Activated CD4-positive, alpha-beta T cell treated with anti-CD3 and anti-CD28 coated beads, Interleukin-2, amount 50 U/mL, for 1 hour (primary cell): ENCODE data around the gene STAG1.
"Not testable (repeated sequence)": the region's sequence is repeated elsewhere in the genome, so short reads cannot be mapped to it uniquely, and the experiment has no call there.

Experiments used
- DNase-seq: peaks from one replicate; pipeline ENCODE4 v3.0.0-alpha.2; 2020

The STAG1 gene

GRCh38 chr3:136752172-136752421 lies at the start of gene STAG1:
Gene STAG1, minus strand, starts transcription at chr3:136752378. Its CDS starts 121,480 bp downstream, at chr3:136630898.
- DNase-seq, result no peak

GRCh38 chr3:136801146-136801545 lies 49.0 kb upstream of the STAG1 start:
- DNase-seq, result not testable (repeated sequence)

GRCh38 chr3:136792556-136793330 lies 40.6 kb upstream of the STAG1 start:
- DNase-seq, result no peak

- DNase-seq, result no peak
Observed at GRCh38 chr3:136790786-136791185, 38.6 kb upstream of the STAG1 start.

GRCh38 chr3:136789976-136790375 lies 37.8 kb upstream of the STAG1 start:
- DNase-seq, result no peak

- no peak for DNase-seq
Observed at GRCh38 chr3:136788154-136788553, 36.0 kb upstream of the STAG1 start.

- peak; percentile 1 for DNase-seq
Observed at GRCh38 chr3:136787349-136787748, 35.2 kb upstream of the STAG1 start.

GRCh38 chr3:136783708-136784191 lies 31.6 kb upstream of the STAG1 start:
- no peak for DNase-seq

- DNase-seq, result no peak
Observed at GRCh38 chr3:136780741-136781140, 28.6 kb upstream of the STAG1 start.

GRCh38 chr3:136778865-136779264 lies 26.7 kb upstream of the STAG1 start:
- no peak for DNase-seq

GRCh38 chr3:136772709-136773108 lies 20.5 kb upstream of the STAG1 start:
- DNase-seq, result no peak

- not testable (repeated sequence) for DNase-seq
Observed at GRCh38 chr3:136758160-136759102, 6.3 kb upstream of the STAG1 start.

- DNase-seq, result no peak
Observed at GRCh38 chr3:136755192-136755591, 3.0 kb upstream of the STAG1 start.

GRCh38 chr3:136753326-136753939 lies 1.3 kb upstream of the STAG1 start:
- no peak for DNase-seq

- DNase-seq, result peak; percentile 99
Observed at GRCh38 chr3:136752422-136753325, 496 bp upstream of the STAG1 start.

GRCh38 chr3:136751316-136752171 lies 634 bp downstream of the STAG1 start:
- peak; percentile 55 for DNase-seq

- DNase-seq, result no peak
Observed at GRCh38 chr3:136750897-136751315, 1.3 kb downstream of the STAG1 start.

GRCh38 chr3:136750209-136750896 lies 1.8 kb downstream of the STAG1 start:
- DNase-seq, result no peak

GRCh38 chr3:136749602-136750001 lies 2.6 kb downstream of the STAG1 start:
- DNase-seq, result not testable (repeated sequence)

- DNase-seq, result no peak
Observed at GRCh38 chr3:136749091-136749490, 3.1 kb downstream of the STAG1 start.

GRCh38 chr3:136745916-136746315 lies 6.3 kb downstream of the STAG1 start:
- DNase-seq, result no peak
